22Rv1 (cell line): Measurements from ENCODE around the gene THNSL1.

Experiments used
- H3K27ac ChIP-seq: fragments of 450-650 bp; 2 replicates; pipeline ENCODE4 v1.5.1; 2017
- ZFX ChIP-seq: fragments of 450-650 bp; IDR thresholded peaks from 2 replicates; pipeline ENCODE4 v1.6.1; 2017; ENCODE audit warnings: antibody characterized with exemption, borderline replicate concordance
- TF ChIP-seq, protein P1 (sequence below): fragments of 450-650 bp; IDR thresholded peaks from 2 replicates; pipeline ENCODE4 v1.5.1; 2017; ENCODE audit warnings: mild to moderate bottlenecking

The THNSL1 gene

GRCh38 chr10:25057886-25058285, 41.5 kb downstream of the THNSL1 start:
- TF ChIP-seq, protein P1, sequence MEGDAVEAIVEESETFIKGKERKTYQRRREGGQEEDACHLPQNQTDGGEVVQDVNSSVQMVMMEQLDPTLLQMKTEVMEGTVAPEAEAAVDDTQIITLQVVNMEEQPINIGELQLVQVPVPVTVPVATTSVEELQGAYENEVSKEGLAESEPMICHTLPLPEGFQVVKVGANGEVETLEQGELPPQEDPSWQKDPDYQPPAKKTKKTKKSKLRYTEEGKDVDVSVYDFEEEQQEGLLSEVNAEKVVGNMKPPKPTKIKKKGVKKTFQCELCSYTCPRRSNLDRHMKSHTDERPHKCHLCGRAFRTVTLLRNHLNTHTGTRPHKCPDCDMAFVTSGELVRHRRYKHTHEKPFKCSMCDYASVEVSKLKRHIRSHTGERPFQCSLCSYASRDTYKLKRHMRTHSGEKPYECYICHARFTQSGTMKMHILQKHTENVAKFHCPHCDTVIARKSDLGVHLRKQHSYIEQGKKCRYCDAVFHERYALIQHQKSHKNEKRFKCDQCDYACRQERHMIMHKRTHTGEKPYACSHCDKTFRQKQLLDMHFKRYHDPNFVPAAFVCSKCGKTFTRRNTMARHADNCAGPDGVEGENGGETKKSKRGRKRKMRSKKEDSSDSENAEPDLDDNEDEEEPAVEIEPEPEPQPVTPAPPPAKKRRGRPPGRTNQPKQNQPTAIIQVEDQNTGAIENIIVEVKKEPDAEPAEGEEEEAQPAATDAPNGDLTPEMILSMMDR: no peak
- TF ChIP-seq ZFX: no peak
- H3K27ac ChIP-seq: no peak overlapping the region

DNA sequence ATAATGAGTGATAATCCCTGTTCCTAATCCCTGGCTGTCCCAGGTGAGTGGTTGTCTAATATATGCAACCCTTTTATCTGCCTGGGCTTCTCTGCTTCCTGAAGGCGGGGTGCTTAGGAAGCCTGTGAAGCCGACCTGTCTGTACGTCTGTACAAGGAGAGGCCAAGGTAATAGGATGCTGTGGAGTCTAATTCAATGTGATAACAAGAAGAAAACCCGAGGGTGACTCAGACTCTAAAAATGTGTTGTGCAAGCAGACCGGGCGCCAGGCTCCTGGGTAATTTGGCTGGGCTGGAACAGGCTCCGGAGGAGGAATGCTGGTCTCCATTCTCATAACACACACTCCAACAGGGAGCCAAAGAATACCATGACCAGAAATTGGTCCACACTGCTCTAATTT, 43.6 kb downstream of the THNSL1 start:
- no peak overlapping the region for H3K27ac ChIP-seq
- TF ChIP-seq ZFX: no peak

- H3K27ac ChIP-seq: no peak overlapping the region
- no peak for TF ChIP-seq ZFX
- TF ChIP-seq, protein P1: no peak
Measured at GRCh38 chr10:25061125-25061524, 44.7 kb downstream of the THNSL1 start.

DNA sequence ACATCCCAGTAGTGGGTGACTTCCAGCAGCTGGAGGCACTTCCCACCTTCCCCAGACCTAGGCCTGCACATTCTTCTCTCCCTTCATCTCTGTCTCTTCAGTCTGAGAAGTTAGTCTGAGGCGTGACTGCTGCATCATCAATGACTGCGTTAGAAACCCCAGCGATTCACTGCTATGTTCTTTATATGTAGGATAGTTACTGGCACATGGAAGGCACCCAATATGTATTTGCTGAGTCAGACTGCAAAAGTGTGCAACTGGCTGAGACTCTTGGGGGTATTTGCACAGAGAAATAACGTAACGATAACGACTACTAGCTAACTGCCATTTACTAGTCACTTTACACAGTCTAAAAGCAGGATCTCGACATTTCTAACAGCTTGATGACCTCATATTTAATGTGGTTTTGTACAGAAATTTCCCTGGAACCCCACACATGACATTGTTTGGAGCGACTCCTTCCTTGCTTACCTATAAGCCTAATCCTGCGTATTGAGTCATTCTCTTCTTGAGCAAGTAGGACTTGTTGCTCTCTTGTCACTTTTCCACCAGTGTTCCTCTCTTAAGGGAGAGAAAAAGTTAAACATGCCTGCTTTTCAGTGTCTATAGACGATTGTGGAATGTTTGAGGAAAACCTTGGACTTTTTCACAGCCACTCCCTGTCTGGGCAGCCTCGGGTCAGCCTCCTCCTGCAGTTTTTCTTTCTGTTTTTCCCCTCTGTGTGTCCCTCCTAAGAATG, 45.5 kb downstream of the THNSL1 start:
- no peak overlapping the region for H3K27ac ChIP-seq
- TF ChIP-seq ZFX: no peak
- TF ChIP-seq, protein P1: no peak

DNA sequence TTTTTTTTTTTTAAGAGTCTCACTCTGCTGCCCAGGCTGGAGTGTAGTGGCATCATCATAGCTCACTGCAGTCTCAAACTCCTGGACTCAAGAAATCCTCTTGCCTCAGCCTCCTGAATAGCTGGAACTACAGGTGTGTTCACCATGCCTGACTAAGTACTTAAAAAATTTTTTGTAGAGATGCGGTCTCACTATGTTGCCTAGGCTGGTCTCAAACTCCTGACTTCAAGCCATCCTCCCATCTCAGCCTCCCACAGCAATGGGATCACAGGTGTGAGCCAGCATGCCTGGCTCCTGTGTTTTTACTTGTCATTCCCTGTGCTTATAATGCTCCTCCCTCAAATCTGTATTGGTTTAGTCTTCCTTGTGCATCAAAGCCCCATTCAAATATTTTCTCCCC, 46.7 kb downstream of the THNSL1 start:
- H3K27ac ChIP-seq: no peak overlapping the region
- TF ChIP-seq, protein P1: no peak
- TF ChIP-seq ZFX: no peak

GRCh38 chr10:25063644-25064043, 47.2 kb downstream of the THNSL1 start:
- no peak for TF ChIP-seq ZFX
- TF ChIP-seq, protein P1: no peak
- no peak overlapping the region for H3K27ac ChIP-seq

GRCh38 chr10:25064401-25064800, 48.0 kb downstream of the THNSL1 start:
- TF ChIP-seq, protein P1: no peak
- no peak for TF ChIP-seq ZFX
- no peak overlapping the region for H3K27ac ChIP-seq
